HG03196 (cell line): Measurements from ENCODE around the gene EHBP1.
"Not testable (repeated sequence)": the region's sequence is repeated elsewhere in the genome, so short reads cannot be mapped to it uniquely, and the experiment has no call there.

Experiments used
- ATAC-seq: cut with Tn5 transposase; IDR thresholded peaks from one replicate; pipeline ENCODE4 v1.9.1; 2021; ENCODE audit not compliant: unreplicated experiment

EHBP1 gene

GRCh38 chr2:62732262-62732777 lies 26.8 kb downstream of the EHBP1 start:
- no peak for ATAC-seq

DNA sequence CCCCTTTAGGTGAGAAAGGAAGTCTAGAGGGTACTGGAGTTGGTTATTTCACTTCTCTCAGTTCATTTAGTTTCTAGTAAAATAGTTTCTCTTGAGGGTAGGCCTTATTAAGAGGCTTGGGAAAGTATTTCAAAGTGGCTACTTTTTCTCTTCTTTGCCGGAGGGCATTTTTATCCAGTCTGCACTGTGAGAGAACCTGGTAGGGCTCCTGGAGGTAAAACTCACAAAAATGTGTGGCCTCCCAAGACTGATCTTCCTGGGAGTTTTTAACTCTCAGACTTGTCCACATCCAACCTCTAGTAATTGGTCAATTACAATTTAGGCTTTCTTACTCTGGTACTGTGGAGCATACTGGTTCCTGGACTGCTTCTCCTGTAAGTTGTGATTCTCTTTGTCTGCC lies 28.0 kb downstream of the EHBP1 start:
- no peak for ATAC-seq

DNA sequence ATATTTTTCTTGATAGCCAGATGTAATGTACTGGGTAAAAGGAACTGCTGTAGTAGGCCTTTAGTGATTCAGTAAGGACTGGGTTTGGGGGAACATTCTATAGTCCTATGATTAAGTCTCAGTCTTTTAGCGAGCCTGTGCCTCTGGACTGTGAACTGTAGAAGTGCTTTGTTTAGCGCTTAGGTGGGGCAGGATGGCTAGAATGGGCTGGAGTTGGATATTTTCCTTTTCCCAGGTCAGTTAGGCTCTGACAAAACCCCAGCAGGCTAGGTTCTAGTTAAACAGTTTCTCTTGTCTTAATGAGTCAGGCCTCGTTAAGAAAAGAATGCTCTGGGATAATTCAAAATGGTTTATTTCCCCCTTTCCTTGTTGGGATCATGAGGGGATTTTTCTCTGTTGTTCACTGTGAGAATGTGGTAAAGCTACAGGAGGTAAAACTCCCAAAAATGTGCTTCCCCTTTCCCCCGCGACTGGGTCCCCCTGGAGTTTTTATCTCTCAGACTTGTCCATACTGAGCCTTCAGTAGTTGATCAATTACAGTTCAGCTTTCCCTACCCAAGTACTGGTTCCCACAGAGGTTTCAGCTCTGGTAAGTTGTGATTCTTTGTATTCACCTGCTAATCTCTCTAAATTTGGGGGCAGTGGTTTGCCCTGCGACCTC lies 31.5 kb downstream of the EHBP1 start:
- peak; percentile 42 for ATAC-seq

DNA sequence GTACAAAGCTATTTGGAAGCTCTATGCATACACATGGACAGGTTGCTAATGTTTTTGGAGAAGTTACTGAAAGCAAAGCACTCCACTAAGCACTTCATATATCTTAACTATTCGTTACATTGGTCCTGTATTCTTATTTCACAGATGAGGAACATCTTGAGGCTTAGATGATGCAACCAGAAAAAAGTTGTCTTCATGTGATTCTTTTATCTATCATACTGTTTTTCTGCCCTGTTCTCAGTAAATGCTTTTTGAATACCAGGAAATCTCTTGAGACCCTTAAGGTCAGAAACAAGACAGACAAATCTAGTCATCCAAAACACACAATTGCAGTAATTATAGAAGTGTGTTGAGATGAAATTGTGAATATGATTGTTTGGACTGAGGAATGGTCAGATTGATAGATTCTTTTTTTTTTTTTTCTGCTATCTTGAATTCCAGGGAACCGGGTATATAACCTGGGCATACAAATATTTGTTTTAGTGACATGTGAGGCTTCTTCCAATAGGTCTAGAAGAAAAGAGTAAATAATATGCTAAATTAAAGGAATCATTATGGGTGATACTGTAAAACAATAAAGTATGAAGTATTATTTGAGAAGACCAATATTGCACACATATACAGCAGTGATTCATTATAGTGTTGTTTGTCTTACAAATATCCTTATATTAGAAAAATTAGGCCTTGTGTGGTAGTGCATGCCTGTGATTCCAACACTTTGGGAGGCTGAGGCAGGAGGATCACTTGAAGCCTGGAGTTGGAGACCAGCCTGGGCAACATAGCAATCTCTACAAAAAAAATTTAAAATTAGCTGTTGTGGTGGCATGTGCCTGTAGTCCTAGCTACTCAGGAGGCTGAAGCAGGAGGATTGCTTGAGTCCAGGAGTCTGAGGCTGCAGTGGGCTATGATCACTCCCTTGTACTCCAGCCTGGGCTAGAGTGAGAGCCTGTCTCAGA lies 33.7 kb downstream of the EHBP1 start:
- ATAC-seq, result no peak

GRCh38 chr2:62740221-62740620 lies 34.7 kb downstream of the EHBP1 start:
- ATAC-seq, result no peak

GRCh38 chr2:62741127-62741526 lies 35.6 kb downstream of the EHBP1 start:
- ATAC-seq, result no peak

DNA sequence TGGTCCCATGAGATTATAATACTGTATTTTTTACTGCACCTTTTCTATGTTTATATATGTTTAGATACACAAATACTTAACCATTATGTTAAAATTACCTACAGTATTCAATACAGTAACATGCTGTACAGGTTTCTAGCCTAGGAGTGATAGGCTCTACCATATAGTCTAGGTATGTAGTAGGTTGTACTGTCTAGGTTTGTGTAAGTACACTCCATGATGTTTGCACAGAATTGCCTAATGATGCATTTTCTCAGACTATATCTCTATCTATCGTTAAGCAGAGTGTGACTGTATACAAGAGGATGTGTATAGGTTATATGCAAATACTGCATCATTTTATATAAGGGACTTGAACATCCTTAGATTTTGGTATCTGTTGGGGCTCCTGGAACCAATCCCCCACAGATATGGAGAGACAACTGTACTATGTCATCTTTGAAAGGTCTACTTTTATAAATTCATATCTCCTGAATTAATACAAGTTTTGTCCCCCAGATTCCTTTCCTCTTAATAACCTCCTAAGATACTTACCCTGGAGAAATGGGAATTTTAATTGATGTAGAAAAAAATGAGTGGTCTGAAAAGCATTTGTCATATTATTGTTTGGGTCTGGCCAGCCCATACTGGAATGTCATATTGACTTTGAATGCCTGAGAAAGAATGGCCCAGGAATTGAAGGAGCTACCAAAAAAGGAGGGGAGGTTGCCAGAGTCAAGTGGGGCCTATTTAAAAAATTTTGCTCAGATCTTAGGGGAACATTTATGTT lies 36.6 kb downstream of the EHBP1 start:
- no peak for ATAC-seq

- no peak for ATAC-seq
Observed at GRCh38 chr2:62743506-62743905, 38.0 kb downstream of the EHBP1 start.

DNA sequence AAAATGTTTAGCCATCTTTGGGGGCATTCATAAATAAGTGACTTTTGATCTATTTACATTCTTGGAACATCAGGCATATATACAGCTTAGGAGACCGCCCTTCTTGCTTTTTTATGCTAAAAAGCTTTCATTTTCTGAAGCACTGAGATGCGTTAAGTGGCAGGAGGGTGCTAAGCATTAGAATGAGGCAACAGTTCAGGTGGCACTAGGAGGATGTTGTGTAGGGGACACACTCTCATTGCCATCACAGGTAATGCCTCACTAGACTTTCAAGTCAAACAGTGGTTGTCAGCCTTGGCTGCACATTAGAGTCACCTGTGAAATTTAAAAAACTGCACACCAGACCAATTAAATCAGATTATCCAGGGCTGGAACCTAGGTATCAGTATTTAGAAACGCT lies 39.1 kb downstream of the EHBP1 start:
- no peak for ATAC-seq

- ATAC-seq, result no peak
Observed at GRCh38 chr2:62745891-62746481, 40.5 kb downstream of the EHBP1 start.

- no peak for ATAC-seq
Observed at GRCh38 chr2:62747169-62747568, 41.7 kb downstream of the EHBP1 start.

DNA sequence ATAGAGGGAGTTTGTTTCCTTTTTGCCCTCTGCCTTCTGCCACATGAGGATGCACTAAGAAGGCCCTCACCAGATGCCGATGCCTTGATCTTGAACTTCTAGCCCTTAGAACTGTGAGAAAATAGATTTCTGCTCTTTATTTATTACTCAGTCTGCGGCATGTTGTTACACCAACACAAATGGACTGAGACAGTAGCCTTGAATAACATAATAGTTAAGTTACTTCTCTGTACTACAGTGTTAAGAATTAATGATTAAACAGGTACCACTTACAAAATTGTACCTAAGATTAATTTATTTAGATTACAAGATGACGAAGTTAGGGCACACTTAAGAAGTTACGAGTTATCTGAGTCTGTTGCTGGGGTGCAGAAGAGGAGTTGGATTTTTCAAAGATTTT lies 42.4 kb downstream of the EHBP1 start:
- ATAC-seq, result no peak

DNA sequence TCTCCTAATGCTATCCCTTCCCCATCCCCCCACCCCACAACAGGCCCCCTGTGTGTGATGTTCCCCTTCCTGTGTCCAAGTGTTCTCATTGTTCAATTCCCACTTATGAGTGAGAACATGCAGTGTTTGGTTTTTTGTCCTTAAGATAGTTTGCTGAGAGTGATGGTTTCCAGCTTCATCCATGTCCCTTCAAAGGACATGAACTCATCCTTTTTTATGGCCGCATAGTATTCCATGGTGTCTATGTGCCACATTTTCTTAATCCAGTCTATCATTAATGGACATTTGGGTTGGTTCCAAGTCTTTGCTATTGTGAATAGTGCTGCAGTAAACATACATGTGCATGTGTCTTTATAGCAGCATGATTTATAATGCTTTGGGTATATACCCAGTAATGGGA lies 43.6 kb downstream of the EHBP1 start:
- ATAC-seq, result not testable (repeated sequence)

DNA sequence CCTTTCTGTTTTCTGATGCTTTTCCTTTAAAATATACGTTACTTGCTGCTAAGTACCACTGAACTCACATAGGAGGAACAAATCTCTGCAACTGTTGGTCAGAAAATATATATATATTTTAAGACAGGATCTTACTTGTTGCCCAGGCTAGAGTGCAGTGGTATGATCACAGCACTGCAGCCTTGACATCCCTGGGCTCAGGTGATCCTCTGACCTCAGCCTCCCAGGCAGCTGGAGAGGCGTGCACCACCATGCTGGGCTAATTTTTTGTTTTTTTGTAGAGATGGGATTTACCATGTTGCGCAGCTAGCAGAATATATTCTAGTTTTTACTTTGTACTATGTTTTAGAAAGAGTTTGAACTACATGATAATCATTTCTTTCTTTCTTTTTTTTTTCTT lies 51.5 kb downstream of the EHBP1 start:
- no peak for ATAC-seq

DNA sequence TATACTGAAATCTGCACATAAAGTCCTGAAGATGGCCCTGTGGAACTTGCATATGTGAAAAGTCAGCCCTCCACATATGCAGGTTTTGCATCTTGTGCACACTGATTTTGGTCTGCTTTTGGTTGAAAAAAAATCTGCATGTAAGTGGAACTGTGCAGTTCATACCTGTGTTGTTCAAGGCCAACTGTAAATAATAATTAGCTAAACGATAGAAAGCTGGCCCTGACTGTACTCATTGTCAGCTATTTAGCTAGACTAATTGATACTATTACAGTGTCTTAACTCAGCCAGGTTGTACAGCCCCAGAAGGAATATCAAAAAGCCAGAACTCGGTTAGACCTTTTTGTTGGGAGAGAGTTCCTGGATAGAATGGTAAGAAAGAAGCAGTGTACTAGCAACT lies 54.5 kb downstream of the EHBP1 start:
- no peak for ATAC-seq

DNA sequence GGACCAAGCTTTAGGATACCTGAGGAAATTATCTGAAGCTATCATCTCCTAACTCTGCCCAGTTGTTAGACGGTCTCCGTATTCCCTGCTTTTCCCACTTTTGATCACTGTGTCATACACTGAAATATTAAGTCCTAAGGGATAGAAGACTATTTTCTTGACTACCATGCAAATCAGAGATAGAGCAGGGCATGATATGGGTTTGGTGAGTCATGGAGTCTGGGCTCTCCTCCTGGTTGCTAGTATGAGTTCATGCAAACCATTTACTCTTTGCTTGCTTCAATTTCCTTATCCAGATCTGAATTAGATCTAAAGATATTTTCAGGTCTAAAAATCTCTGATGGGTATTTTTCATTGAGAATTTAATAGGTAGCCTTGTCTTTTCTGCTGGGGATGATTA lies 55.0 kb downstream of the EHBP1 start:
- no peak for ATAC-seq

DNA sequence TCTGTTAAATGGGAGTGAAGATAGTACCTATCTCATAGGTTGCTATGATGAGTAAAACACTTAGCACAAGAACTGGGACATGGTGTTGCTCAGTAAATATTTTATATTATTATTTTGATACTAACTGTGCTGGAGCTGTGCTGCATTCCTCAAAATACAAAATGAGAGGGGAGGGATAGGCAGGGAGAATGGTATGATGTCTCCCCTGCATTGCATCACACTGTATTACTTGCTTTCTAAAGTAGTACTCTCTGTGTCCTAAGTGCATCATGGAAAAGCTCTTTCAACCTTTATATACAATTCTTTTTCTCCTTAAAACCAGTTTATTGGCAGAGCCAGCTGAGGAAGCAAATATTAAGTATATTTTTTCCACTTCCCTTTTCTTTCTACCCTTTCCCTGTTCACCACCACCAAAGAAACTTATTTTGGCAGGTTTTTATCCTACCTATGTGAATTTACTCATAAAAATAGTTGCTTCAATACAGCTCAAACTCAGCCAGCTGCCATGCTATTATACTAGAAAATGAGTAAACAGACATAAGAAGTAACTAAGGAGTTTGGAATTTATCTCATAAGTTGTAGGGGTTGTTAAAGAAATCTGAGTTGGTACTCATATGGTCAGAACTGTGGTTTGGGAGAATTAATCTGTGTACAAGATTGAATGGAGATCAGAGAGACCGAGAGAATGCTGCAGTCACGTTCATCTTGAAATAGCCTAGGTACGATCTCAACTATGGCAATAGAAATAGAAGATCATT lies 60.3 kb downstream of the EHBP1 start:
- no peak for ATAC-seq

DNA sequence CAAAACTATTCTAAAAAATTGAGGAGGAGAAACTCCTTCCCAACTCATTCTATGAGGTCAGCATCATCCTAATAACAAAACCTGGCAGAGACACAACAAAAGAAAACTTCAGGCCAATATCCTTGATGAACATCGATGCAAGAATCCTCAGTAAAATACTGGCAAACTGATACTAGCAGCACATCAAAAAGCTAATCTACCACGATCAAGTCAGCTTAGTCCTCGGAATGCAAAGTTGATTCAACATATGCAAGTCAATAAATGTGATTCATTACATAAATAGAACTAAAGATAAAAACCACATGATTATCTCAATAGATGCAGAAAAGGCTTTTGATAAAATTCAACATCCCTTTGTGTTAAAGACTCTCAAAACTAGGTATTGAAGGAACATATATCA lies 63.1 kb downstream of the EHBP1 start:
- no peak for ATAC-seq

GRCh38 chr2:62770629-62771028 lies 65.1 kb downstream of the EHBP1 start:
- no peak for ATAC-seq
